Esophagus squamous epithelium (tissue), 4 donors: ENCODE measurements around the gene RAB44.

ENCODE experiments used
- POLR2A ChIP-seq, 4 donors: fragments of 450-650 bp; IDR thresholded peaks; one replicate each; pipeline ENCODE4 v1.6.1; 2017; ENCODE audit warnings: antibody characterized with exemption in 4 of 4, mild to moderate bottlenecking in 4 of 4, moderate library complexity in 3 of 4
- TF ChIP-seq, protein P1 (sequence below), 6 experiments: fragments of 450-650 bp in 4 of 6; fragments of 200-600 bp in 2 of 6; sonication (generic) in 2 of 6; IDR thresholded peaks; one replicate each; pipeline ENCODE4 v1.5.1; 2016 to 2019; ENCODE audit warnings: antibody characterized with exemption in 6 of 6, mild to moderate bottlenecking in 4 of 6, moderate library complexity in 4 of 6

DNA sequence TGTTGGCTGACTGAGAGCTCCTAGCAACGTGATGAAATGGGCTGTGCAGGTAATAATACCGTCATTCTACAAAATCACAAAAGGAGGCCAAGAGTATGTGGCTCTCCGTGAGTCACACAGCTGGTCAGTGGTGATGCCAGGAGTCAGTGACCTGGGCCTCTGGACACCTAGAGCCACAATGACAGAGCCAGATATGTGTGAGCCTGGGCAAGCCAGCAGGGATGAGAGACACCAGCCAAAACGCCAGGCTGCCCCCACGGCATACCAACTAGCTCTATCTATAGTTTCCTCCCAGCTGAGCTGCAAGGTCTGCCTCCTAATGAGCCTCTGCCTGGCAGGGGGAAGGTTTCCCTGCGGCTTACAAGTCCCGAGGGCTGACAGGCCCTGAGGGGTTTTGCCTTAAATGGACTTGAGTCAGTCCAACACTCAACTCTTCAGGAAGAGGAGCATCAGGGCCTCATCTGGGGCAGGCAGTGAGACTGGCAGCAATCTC is 71.6 kb downstream of the RAB44 start:
- TF ChIP-seq, protein P1, sequence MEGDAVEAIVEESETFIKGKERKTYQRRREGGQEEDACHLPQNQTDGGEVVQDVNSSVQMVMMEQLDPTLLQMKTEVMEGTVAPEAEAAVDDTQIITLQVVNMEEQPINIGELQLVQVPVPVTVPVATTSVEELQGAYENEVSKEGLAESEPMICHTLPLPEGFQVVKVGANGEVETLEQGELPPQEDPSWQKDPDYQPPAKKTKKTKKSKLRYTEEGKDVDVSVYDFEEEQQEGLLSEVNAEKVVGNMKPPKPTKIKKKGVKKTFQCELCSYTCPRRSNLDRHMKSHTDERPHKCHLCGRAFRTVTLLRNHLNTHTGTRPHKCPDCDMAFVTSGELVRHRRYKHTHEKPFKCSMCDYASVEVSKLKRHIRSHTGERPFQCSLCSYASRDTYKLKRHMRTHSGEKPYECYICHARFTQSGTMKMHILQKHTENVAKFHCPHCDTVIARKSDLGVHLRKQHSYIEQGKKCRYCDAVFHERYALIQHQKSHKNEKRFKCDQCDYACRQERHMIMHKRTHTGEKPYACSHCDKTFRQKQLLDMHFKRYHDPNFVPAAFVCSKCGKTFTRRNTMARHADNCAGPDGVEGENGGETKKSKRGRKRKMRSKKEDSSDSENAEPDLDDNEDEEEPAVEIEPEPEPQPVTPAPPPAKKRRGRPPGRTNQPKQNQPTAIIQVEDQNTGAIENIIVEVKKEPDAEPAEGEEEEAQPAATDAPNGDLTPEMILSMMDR (IDR thresholded peaks at IDR 0.05) = no peak
- TF ChIP-seq POLR2A (IDR thresholded peaks at IDR 0.05) = no peak
